Parathyroid adenoma (tissue), 2 donors: ENCODE results near the gene FXR2.

ENCODE experiments used
- H2AFZ ChIP-seq: fragments of 300-600 bp; sonication (generic); one replicate; pipeline ENCODE4 v1.7.0; 2017; ENCODE audit warnings: antibody characterized with exemption, mild to moderate bottlenecking
- H3K27ac ChIP-seq: fragments of 300-600 bp; sonication (generic); one replicate; pipeline ENCODE4 v1.7.0; 2017
- H3K27me3 ChIP-seq: fragments of 300-600 bp; sonication (generic); one replicate; pipeline ENCODE4 v1.7.0; 2017; ENCODE audit warnings: low read length; ENCODE audit not compliant: control insufficient read depth, insufficient read depth
- H3K36me3 ChIP-seq: fragments of 300-600 bp; sonication (generic); one replicate; pipeline ENCODE4 v1.7.0; 2017; ENCODE audit warnings: low read length; ENCODE audit not compliant: control insufficient read depth, insufficient read depth
- H3K4me1 ChIP-seq: fragments of 300-600 bp; sonication (generic); one replicate; pipeline ENCODE4 v1.7.0; 2017; ENCODE audit warnings: control low read depth
- H3K4me2 ChIP-seq: fragments of 300-600 bp; sonication (generic); one replicate; pipeline ENCODE4 v1.7.0; 2017; ENCODE audit warnings: low read length
- H3K4me3 ChIP-seq: fragments of 300-600 bp; sonication (generic); one replicate; pipeline ENCODE4 v1.7.0; 2017; ENCODE audit warnings: low read depth, low read length
- H3K79me2 ChIP-seq: fragments of 300-600 bp; sonication (generic); one replicate; pipeline ENCODE4 v1.7.0; 2017; ENCODE audit warnings: control low read depth
- H3K9ac ChIP-seq: fragments of 300-600 bp; sonication (generic); one replicate; pipeline ENCODE4 v1.7.0; 2017; ENCODE audit warnings: mild to moderate bottlenecking
- H3K9me3 ChIP-seq: fragments of 300-600 bp; sonication (generic); one replicate; pipeline ENCODE4 v1.7.0; 2017; ENCODE audit warnings: low read length; ENCODE audit not compliant: control insufficient read depth
- TF ChIP-seq, protein P1 (sequence below): fragments of 300-600 bp; sonication (generic); IDR thresholded peaks from one replicate; pipeline ENCODE4 v1.7.0; 2017; ENCODE audit warnings: antibody characterized with exemption, mild to moderate bottlenecking
- donor health status: primary hyperparathyroidism.

The FXR2 gene

DNA sequence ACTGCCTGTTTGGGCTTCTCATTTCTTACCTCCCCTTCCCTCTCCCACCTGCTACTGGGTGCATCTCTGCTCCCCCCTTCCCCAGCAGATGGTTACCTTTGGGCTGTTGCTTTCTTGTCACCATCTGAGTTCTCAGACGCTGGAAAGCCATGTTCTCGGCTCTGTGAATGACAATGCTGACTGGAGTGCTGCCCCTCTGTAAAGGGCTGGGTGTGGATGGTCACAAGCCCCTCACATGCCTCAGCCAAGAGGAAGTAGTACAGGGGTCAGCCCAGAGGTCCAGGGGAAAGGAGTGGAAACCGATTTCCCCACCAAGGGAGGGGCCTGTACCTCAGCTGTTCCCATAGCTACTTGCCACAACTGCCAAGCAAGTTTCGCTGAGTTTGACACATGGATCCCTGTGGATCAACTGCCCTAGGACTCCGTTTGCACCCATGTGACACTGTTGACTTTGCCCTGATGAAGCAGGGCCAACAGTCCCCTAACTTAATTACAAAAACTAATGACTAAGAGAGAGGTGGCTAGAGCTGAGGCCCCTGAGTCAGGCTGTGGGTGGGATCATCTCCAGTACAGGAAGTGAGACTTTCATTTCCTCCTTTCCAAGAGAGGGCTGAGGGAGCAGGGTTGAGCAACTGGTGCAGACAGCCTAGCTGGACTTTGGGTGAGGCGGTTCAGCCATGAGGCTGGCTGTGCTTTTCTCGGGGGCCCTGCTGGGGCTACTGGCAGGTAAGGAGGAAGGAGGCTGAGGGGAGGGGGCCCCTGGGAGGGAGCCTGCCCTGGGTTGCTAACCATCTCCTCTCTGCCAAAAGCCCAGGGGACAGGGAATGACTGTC is 35.5 kb downstream of the FXR2 start, which contains the start of gene CD68:
Gene CD68, plus strand, starts transcription at position 638 of the 833 bp plus-strand sequence. Its CDS starts 40 bp downstream, at position 678.
- H3K4me1 ChIP-seq: peaks cover 19% of the 10 kb centered on the region
- TF ChIP-seq, protein P1, sequence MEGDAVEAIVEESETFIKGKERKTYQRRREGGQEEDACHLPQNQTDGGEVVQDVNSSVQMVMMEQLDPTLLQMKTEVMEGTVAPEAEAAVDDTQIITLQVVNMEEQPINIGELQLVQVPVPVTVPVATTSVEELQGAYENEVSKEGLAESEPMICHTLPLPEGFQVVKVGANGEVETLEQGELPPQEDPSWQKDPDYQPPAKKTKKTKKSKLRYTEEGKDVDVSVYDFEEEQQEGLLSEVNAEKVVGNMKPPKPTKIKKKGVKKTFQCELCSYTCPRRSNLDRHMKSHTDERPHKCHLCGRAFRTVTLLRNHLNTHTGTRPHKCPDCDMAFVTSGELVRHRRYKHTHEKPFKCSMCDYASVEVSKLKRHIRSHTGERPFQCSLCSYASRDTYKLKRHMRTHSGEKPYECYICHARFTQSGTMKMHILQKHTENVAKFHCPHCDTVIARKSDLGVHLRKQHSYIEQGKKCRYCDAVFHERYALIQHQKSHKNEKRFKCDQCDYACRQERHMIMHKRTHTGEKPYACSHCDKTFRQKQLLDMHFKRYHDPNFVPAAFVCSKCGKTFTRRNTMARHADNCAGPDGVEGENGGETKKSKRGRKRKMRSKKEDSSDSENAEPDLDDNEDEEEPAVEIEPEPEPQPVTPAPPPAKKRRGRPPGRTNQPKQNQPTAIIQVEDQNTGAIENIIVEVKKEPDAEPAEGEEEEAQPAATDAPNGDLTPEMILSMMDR: no peak

DNA sequence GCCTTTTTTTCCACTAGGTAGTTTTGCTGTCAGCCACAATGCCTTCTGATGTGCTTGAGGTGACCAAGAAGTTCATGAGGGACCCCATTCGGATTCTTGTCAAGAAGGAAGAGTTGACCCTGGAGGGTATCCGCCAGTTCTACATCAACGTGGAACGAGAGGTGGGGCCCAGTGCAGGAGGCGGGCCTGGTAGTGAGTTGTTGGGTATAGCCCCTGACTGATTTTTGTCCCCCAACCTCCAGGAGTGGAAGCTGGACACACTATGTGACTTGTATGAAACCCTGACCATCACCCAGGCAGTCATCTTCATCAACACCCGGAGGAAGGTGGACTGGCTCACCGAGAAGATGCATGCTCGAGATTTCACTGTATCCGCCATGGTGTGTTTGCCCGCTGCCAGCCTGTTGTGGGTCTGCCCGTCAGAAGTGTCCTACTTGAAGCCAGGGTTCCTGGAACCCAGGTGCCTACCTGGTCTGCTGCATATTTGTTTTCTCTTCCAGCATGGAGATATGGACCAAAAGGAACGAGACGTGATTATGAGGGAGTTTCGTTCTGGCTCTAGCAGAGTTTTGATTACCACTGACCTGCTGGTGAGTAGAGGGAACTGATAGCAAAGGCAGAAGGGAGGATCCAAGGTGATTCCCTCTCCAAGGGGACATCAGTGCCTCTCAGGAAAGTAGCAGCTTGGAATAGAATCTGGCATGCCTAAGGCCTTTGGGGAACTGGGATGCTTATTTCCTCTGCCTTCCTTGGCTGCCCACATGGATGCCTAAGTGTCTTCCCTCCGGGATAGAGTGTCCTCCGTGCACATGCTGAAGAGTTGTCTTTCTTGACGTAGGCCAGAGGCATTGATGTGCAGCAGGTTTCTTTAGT is 37.1 kb downstream of the FXR2 start:
- no peak overlapping the region for H2AFZ ChIP-seq
- no peaks in the 10 kb centered on the region for H3K27me3 ChIP-seq
- TF ChIP-seq, protein P1: no peak
- no peak overlapping the region for H3K4me3 ChIP-seq
- H3K27ac ChIP-seq: no peak overlapping the region
- H3K4me1 ChIP-seq: peaks cover 11% of the 10 kb centered on the region
- H3K9ac ChIP-seq: no peak overlapping the region
- no peak overlapping the region for H3K4me2 ChIP-seq
- H3K9me3 ChIP-seq: no peaks in the 10 kb centered on the region
- no peaks in the 10 kb centered on the region for H3K36me3 ChIP-seq
- peaks cover 17% of the 10 kb centered on the region for H3K79me2 ChIP-seq

More for the DNA sequence above, 35.5 kb downstream of the FXR2 start, which contains the start of gene CD68:
- no peak within 1 kb of the TSS for H3K4me2 ChIP-seq
- H3K79me2 ChIP-seq: peaks cover 19% of the 10 kb centered on the region
- H3K9ac ChIP-seq: no peak within 1 kb of the TSS
- H3K36me3 ChIP-seq: no peaks in the 10 kb centered on the region
- peak within 1 kb of the TSS; percentile 50 for H3K27ac ChIP-seq
- H3K27me3 ChIP-seq: no peaks in the 10 kb centered on the region
- H2AFZ ChIP-seq: no peak within 1 kb of the TSS
- H3K4me3 ChIP-seq: no peak within 1 kb of the TSS
- no peaks in the 10 kb centered on the region for H3K9me3 ChIP-seq

DNA sequence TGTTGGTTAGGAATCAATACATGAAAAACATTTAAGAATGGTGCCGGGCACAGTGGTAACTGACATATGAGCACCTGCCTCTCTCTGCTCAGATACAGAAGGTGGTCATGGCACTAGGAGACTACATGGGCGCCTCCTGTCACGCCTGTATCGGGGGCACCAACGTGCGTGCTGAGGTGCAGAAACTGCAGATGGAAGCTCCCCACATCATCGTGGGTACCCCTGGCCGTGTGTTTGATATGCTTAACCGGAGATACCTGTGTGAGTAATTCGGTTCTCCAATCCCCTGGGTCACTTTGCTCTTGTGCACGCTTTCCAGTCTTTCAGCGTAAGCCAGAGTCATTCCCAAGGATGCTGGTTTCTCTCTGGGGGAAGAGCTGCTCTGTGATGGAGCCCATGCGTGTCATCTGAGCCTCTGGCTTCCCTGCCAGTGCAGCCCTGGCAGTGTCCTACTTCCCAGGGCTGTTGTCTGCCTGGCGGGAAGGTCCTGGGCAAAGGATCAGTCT is 38.2 kb downstream of the FXR2 start:
- Histone ChIP-seq H3K27ac (no peak overlapping the region), H3K36me3 (no peaks in the 10 kb centered on the region), H3K4me3 (no peak overlapping the region), H3K27me3 (no peaks in the 10 kb centered on the region), H3K4me1 (peaks cover 9% of the 10 kb centered on the region), H3K9me3 (no peaks in the 10 kb centered on the region), H3K4me2 (no peak overlapping the region), H2AFZ (no peak overlapping the region), H3K9ac (no peak overlapping the region), H3K79me2 (peaks cover 16% of the 10 kb centered on the region)
- TF ChIP-seq, protein P1: no peak

DNA sequence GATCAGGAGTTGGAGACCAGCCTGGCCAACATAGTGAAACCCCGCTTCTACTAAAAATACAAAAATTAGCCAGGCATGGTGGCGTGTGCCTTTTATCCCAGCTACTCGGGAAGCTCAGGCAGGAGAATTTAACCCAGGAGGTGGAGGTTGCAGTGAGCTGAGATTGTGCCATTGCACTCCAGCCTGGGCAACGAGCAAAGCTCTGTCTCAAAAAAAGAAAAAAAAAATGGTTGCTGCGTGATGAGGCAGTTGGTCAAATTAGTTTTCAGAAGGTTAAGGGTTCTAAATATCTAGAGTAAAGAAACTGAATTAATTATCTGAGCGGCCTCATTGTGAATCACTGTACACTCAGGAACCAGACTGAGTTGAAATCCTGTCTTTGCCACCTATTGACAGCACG is 38.7 kb downstream of the FXR2 start:
- Histone ChIP-seq H3K27ac (no peak overlapping the region), H3K4me2 (no peak overlapping the region), H3K9ac (no peak overlapping the region), H2AFZ (no peak overlapping the region), H3K36me3 (no peaks in the 10 kb centered on the region), H3K4me3 (no peak overlapping the region), H3K79me2 (peaks cover 16% of the 10 kb centered on the region), H3K4me1 (peaks cover 9% of the 10 kb centered on the region), H3K27me3 (no peaks in the 10 kb centered on the region), H3K9me3 (no peaks in the 10 kb centered on the region)
- TF ChIP-seq, protein P1: no peak
